Measurements from ENCODE around the gene COG4. TPM values are rescaled to one million over a fixed set of nuclear protein-coding genes. Genes with fewer than 3 reads are reported as not detected.
"Not testable (repeated sequence)": the region's sequence is repeated elsewhere in the genome, so short reads cannot be mapped to it uniquely, and the experiment has no call there.

The COG4 gene
- total RNA-seq, 1 donor from 2014 or later: 42.6 TPM

DNA sequence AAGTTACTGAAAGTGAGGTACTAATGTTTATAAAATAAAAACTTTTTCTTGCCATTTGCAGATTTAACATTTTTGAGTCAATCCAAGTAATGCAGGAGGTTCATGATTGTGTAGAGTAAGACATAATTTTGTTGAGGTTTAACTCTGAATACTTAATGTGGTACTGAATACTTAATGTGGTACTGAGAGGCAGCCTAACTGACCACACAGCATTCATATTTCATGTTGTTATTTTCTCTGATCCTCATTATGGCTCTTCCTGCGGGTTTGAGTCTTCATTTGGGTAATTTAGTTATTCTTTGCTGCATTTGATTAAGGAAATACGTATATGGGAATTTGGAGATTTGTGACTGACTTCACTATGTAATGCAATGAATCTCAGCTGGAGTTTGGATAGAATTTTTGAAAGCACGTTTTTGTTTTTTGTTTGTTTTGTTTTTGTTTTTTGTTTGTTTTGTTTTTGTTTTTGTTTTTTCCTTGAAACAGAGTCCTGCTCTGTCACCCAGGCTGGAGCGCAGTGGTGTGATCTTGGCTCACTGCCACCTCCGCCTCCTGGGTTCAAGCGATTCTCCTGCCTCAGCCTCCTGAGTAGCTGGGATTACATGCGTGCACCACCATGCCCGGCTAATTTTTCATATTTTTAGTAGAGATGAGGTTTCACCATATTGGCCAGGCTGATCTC lies 4.1 kb upstream of the COG4 start:
- DNase-seq (ENCODE audit: low spot score): no peak

DNA sequence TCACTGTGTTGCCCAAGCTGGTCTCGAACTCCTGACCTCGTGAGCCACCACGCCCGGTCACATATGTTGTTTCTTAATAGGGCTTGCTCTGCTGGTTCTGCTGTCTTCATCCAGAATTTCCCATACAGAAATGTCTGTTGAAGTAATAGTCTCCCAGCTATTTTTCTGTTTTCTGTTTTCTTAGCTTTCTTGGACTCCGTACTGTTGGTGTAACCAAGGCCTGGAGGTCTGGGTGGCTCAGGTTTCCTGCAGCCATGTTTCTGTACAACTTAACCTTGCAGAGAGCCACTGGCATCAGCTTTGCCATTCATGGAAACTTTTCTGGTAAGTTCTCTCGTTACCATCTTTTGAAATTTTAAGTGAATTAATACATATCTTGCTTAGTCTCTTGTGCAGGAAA lies 3.0 kb upstream of the COG4 start:
- no peak for DNase-seq (ENCODE audit: low spot score)

DNA sequence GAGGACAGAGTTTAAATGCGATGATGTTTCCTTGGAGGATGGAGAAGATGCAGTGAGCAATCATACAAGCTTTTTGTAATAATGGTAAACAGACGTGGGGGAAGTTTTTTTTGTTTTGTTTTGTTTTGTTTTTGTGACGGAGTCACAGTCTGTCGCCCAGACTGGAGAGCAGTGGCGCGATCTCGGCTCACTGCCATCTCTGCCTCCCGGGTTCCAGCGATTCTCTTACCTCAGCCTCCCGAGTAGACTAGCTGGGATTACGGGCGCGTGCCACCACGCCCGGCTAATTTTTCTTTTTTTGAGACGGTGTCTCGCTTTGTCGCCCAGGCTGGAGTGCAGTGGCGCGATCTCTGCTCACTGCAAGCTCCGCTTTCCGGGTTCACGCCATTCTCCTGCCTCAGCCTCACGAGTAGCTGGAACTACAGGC lies 1.1 kb upstream of the COG4 start:
- DNase-seq (ENCODE audit: low spot score): not testable (repeated sequence)

DNA sequence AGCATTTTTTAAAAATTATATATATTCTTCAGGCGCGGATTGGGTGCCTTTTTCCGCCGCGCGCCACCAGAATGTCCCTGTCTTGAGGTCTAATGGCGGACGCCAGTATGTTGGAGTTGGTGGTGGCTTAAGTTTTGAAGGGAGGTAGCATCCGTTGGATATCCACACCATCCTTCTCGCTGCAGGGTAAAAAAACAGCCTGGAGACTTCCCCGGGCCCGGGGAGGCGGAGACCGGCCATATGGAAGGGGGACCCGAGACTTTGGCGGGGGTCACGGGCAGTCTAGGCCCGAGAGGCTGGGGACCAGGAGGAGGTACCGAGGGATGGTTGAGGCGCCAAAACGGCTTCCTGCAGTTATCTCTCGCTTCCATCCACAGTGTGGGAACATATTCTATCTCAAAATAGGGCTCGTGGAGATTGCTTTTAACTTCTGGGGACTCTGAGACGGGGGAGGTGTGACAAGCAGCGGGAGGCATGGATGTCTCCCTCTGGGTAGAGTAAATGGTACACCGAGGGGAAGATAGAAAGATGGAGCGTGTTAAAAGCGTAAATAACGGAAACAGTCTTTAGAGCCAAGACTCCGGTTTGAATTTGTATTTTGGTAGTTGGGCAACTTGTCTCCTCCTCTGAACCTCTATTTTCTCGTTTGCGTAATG lies 517 bp upstream of the COG4 start, which contains the start of gene SF3B3:
Gene SF3B3, plus strand, starts transcription at position 74 of the 656 bp plus-strand sequence. CDS start 2,841 bp downstream, outside the sequence.
- DNase-seq (ENCODE audit: low spot score): no peak

DNA sequence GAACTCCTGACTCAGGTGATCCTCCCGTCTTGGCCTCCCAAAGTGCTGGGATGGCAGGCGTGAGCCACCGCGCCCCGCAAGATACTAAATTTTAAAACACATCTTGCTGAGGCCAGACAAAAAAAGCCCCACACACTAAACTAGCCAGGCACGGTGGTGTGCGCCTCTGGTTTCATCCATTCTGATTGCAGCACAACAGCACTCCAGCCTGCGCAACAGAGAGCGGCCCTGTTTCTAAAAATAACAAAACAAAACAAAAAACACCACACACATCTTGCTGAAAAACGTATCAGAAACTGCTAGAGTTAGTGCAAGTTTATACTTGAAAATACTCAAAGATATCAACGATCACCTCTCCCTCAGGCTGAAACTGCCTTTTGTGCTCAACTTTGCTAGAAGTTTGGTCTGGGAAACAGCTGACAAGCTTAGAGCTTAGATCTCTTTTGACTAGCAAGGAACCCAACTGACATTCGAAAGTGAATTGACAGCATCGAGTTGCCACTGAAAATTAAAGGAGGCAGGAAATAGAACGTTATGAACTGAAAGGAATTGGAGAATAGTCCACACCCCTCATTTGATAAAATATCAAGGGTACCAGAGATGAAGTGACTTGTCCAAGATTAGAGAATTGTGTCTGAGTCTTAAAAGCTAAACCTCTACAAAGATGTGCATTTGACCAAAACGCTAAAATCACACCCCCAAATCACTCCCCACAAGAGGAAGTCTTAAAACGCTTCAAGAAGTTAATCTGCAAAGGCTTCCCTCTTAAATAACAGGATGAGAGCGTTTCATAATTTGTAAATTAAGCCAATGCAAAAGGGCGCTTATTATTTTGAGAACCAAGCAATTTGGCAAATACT lies 908 bp downstream of the COG4 start:
- no peak for DNase-seq (ENCODE audit: low spot score)

DNA sequence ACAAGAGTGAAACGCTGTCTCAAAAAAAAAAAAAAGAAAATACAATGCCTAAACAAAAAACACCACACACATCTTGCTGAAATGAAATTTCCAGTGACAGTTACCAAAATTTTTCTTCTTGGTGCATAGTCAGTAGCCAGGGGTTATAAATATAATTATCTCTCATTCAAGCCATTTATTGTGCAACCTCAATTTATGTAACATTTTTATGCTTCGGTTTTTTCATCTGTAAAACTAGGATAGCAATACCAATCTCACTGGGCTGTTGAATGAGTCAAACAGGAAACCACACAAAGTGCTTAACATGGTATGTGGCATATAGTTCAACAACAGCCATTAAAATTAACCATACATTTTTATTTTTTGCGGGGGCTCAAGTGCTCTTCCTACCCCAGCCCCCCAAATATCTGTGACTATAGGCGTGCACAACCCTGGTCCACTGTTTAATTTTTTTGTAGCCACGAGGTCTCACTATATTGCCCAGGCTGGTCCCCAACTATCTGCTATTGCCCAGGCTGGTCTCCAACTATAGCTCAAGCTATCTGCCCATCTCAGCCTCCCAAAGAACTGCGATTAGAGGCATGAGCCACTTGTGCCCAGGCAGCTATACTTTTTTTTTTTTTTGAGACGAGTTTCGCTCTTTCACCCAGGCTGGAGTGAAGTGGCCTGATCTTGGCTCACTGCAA lies 2.6 kb downstream of the COG4 start:
- DNase-seq (ENCODE audit: low spot score): no peak

DNA sequence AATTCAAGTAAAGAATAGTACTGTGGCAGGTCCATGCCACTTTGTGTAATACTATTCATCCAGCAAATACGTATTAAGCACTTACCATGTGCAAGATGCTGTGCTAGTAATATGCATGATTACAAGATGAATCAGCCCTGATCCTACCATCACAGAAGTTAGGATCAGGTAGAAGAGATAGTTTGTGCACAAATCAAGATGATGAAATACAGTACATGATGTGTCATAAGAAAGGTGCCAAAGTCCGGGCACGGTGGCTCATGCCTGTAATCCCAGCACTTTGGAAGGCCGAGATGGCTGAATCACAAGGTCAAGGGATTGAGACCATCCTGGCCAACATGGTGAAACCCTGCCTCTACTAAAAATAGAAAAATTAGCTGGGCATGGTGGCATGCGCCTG lies 10.9 kb downstream of the COG4 start:
- no peak for DNase-seq (ENCODE audit: low spot score)

DNA sequence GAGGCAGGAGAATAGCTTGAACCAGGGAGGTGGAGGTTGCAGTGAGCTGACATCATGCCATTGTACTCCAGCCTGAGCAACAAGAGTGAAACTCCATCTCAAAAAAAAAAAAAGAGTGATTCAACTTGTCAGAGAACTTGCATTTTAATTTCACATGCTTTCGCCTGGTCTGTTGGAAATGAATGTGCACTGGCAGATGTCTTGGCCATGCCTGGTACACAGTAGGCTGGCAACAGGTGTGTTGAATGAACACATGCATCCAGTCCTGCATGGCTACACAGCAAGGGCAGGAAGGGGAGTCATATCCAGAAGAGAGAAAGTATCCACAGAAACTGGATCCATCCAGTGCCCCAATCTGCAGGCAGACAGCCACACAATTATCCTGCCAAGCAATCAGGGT lies 11.5 kb downstream of the COG4 start:
- DNase-seq (ENCODE audit: low spot score): no peak

DNA sequence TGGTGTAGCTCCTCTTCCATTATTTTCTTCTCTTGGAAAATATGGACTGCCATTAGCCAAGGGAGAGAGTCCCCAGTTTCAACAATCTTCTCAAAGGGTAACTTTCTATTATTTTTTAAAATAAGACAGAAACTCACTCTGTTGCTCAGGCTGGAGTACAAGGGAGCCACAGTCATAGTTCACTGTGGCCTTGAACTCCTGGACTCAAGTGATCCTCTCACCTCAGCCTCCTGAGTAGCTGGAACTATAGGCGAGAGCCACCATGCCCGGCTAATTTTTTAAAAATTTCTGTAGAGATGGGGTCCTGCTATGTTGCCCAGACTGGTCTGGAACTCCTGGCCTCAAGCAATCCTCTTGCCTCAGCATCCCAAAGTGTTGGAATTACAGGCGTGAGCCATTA lies 13.1 kb downstream of the COG4 start:
- DNase-seq (ENCODE audit: low spot score): no peak

DNA sequence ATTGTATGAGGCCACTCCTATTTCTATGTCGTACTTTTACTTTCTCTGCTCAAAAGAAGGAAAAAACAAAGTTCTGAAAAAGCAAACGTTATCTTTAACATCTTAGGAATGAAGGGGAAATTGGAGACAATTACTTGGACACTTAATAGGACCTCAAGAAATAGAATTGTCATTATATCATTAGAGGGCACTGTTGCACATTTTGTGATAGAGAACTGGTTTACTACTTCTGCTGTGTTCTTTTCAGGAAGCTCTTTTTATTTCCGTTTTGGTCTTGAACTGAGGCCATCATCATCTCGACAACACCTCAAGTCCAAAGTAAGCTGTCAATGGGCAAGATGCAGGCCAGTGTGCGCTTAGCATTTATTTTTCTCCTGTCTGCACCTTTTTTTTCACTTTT lies 14.6 kb downstream of the COG4 start:
- DNase-seq (ENCODE audit: low spot score): no peak

DNA sequence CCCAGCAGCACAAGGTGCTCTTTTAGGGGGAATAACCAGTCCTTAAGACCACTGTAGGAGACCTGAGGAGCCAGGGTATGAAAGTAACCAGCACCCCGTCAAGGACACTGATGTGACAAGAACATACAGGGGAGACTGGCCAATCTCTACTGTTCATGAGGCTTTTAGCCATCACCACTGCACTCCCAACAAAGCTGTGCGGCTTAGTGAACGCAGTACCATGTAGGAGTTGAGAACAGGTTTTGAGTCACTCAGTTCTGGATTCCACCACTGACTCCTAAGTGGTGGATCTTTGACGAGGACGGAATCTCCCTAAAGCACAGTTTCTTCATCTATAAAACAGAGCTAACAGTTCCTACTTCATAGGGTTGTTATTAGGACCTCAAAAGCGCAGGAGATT lies 26.8 kb downstream of the COG4 start:
- no peak for DNase-seq (ENCODE audit: low spot score)

DNA sequence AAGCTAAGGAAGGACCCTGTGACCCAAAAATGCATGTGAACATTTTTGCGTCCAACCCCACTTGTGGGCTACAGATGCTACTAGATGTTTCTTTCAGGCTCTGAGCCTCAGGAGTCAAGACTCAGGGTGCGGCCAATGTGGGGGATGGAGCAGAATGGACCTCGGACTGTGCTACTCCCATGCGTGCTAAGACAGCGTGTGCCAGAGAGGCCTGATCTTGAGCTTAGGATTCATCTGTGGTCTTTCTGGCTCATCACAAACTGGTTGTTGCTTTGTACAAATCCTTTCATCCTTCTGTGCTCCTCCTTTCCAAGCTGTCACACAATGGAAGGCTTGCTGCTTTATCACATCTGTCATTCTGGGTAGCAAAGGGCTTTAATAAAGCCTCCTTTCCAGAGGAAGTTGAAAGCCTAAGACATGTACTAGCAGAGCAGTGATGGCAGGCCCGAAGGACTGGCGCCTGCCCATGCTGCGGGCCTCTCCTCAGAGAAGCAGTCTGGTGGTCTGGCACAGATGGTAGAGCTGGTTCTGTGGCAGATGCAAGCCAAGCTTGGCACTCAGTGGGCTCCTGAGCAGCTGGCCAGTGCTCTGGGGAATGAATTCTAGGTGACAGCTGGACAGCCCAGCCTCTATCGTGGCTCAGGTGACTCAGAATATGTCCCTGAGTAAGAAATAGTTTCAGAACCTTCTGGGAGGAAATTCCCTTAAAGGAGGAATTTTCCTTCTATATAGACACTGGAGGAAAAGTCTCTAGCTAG lies 27.8 kb downstream of the COG4 start:
- DNase-seq (ENCODE audit: low spot score): no peak

DNA sequence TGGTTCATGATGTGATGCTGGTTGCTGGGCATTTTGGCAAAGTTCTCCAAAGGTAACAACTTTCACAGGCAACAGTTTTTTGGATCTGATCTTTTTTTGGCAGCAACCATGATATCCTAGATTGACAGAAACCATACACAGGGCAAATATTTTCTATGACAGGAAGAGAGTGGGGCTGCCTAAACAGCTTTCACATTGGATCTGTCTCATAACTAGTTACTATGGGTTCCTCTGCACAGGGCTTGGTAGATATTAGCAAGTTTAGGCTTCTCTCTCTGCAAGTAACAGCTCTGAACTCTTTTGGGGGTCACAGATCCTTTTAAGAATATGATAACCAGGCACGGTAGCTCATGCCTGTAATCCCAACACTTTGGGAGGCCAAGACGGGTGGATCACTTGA lies 28.6 kb downstream of the COG4 start:
- DNase-seq (ENCODE audit: low spot score): no peak

DNA sequence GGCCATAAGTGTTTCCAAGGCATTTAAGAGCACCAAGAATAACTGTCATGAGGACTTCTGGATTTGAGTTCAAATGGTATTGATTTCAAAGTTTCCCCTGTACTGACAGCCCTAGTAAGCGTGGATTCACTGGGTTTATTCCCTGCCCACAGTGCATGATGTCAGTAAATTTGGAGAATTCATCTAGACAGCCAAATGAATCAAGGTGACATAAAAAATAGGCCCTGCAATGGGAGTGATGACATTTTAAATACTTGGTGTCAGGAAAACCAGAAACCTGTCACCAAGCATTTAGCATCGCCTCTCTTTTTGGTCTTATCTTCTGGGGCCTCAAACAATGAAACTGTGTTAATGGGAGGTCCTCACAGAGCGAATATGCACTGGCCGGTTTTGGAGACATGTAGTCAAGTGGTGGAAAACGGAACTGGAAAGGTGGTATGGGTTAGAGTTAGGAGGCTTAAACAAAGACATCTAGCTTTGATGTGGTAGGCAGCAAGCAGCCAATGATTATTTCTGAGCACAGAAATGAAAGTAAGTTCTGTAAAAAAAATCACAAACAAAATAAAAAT lies 29.1 kb downstream of the COG4 start:
- DNase-seq (ENCODE audit: low spot score): no peak

DNA sequence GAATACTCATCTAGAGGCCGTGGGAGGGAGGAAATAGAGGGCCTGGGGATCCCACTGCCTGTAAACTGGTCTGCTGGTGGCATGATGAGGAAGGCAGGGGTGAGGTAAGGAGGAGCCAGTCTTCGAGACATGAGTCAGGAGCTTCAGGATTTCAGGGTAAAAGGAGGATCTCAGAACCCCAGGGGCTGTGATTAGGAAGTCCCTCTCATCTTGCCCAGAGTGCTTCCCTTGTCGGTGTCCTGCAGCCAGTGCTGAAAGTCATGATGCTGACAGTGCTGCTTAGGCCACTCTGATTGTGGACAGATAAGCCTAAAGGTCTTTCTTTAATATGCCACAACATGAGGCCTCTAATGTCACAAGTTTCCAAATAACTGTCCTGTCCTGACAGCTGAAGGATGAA lies 29.6 kb downstream of the COG4 start:
- DNase-seq (ENCODE audit: low spot score): no peak

DNA sequence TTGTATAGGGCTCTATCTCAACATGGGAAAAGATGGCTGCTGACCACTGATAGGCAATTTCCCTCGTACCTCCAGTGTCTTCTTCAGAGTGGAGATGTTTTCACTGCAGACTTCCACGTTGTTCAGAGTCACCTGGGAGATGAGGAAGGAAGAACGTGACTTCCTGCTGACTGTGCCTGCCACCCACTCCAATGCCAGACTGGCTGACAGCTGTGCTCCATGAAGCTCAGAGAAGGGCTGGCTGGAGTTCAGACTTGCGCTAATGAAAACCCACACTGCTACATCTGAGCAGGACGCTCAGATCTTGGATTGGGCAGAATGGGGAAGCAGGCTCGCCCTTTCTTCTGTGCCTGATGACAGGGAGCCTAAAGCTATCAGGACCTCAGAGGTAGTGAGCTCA lies 33.1 kb downstream of the COG4 start:
- DNase-seq (ENCODE audit: low spot score): no peak

DNA sequence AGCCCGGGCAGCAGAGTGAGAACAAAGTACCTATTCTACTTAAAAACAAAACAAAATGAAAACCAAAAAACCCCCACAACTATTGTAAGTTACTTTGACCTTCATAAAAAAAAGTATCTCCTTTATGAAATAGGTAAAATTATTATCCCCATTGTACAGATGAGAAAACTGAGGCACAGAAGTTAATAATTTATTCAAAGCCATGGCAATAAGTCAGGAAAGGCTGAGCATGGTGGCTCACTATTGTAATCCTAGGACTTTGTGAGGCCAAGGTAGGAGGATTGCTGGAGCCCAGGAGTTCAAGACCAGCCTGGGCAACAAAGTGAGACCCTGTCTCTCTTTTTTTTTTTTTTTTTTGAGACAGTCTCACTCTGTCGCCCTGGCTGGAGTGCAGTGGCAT lies 38.5 kb downstream of the COG4 start:
- DNase-seq (ENCODE audit: low spot score): no peak

DNA sequence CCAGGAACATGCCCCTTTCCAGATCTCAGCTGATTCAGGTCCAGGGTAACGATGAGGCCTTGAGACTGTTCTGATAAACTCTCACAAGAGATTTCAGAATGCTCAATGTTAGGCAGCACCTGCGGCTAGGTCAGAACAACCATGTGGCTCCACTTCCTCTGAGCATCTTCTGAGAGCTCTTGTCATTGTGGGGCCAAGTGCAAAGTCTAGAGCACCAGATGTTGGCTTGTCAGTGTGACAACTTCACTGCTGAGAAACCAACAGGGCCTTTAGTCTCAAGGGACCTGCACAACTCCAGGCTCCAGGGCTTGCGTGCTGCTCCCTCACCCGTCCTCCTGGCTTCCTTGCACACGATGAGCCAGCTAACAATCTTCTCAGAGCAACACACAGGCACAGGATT lies 39.9 kb downstream of the COG4 start:
- DNase-seq (ENCODE audit: low spot score): no peak

DNA sequence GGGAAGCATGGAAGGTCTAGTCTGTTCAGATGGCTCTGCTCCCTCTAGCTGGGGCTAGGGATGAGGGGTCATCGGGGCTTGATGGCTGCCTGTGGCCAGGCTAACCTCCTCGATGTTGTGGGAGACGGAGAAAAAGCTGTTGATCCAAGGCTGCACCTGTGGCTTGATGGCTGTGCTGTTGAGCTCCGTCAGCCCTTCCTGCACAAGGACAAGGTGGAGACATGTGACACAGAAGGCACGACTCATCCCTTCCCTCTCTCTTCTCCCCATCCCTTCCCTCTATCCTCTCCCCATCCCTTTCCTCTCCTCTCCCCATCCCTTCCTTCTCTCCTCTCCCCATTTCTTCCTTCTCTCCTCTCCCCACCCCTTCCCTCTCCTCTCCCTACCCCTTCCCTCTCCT lies 40.7 kb downstream of the COG4 start:
- no peak for DNase-seq (ENCODE audit: low spot score)

DNA sequence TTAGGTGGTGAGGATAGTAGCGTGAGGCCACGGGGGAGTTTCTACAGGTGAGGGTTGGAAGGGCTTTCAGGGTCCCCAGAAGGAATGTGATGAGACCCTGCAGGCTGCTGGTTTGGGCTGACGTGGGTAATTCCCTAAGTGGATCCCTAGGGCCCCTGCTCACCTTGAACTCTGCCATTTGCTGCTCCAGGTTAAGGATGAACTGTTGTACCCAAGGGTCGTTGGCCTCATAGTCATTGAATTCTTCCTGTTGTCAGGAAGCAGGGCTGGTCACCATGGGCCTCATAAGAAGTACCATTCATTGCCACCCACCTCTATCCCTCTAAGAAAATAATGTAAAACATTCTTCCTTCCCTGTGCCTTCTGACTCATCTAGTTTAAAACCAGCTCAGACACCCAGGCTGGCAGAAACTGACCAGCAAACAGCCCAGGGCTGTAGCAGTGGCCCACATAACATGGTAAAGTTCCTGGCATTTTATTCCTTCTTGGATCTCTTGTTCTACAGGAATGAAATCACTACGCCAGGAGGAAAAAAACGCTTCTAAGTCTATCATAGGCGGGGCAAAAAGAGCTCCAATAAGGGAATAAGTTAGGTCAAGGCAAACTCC lies 41.3 kb downstream of the COG4 start:
- no peak for DNase-seq (ENCODE audit: low spot score)
